GM23338 (cell line): Measurements from ENCODE around the gene SLC23A2. TPM values are rescaled to one million over a fixed set of nuclear protein-coding genes. Genes with fewer than 3 reads are reported as not detected.
"Not testable (repeated sequence)": the region's sequence is repeated elsewhere in the genome, so short reads cannot be mapped to it uniquely, and the experiment has no call there.

ENCODE experiments used
- ATAC-seq: fragments of 200-7000 bp; cut with Tn5 transposase; 3 replicates; pipeline ENCODE4 v1.9.1; 2020
- DNase-seq: peaks from one replicate; pipeline ENCODE4 v3.0.0-alpha.2; 2015; ENCODE audit warnings: low spot score
- H2AFZ ChIP-seq: fragments of 200-600 bp; sonication (generic); 2 replicates; pipeline ENCODE4 v1.8.0; 2016; ENCODE audit warnings: antibody characterized with exemption, mild to moderate bottlenecking, moderate library complexity
- H3F3A ChIP-seq: fragments of 200-600 bp; sonication (generic); replicated peaks from 2 replicates; pipeline ENCODE4 v1.8.0; 2017; ENCODE audit warnings: antibody characterized with exemption, mixed run types, low read depth
- H3K27ac ChIP-seq: fragments of 200-600 bp; sonication (generic); 2 replicates; pipeline ENCODE4 v1.6.1; 2016; ENCODE audit warnings: low read depth
- H3K27me3 ChIP-seq: fragments of 200-600 bp; sonication (generic); 2 replicates; pipeline ENCODE4 v1.8.0; 2016; ENCODE audit warnings: mild to moderate bottlenecking, mixed run types, moderate library complexity; ENCODE audit not compliant: insufficient read depth
- H3K36me3 ChIP-seq: fragments of 200-600 bp; sonication (generic); 2 replicates; pipeline ENCODE4 v1.8.0; 2016; ENCODE audit warnings: mild to moderate bottlenecking; ENCODE audit not compliant: insufficient read depth
- H3K4me1 ChIP-seq: fragments of 200-600 bp; sonication (generic); 2 replicates; pipeline ENCODE4 v1.8.0; 2016; ENCODE audit warnings: mild to moderate bottlenecking, moderate library complexity; ENCODE audit not compliant: insufficient read depth
- H3K4me2 ChIP-seq: fragments of 200-600 bp; sonication (generic); 2 replicates; pipeline ENCODE4 v1.7.1; 2017; ENCODE audit warnings: mixed run types
- H3K4me3 ChIP-seq: fragments of 200-600 bp; sonication (generic); 2 replicates; pipeline ENCODE4 v1.6.1; 2016; ENCODE audit warnings: mixed run types
- H3K79me2 ChIP-seq: fragments of 200-600 bp; sonication (generic); replicated peaks from 2 replicates; pipeline ENCODE4 v1.8.0; 2017; ENCODE audit warnings: mild to moderate bottlenecking; ENCODE audit not compliant: insufficient read depth
- H3K9me2 ChIP-seq: fragments of 200-600 bp; sonication (generic); 2 replicates; pipeline ENCODE4 v1.8.0; 2017; ENCODE audit not compliant: insufficient read depth
- H4K20me1 ChIP-seq: fragments of 200-600 bp; sonication (generic); replicated peaks from 2 replicates; pipeline ENCODE4 v1.8.0; 2017; ENCODE audit warnings: mild to moderate bottlenecking; ENCODE audit not compliant: insufficient read depth
- H3K27ac Mint-ChIP-seq: 2 replicates; pipeline ENCODE4 v1.8.0; 2020; ENCODE audit warnings: inconsistent platforms, mild to moderate bottlenecking, moderate library complexity, mixed read lengths
- H3K27me3 Mint-ChIP-seq: 3 replicates; pipeline ENCODE4 v1.8.0; 2022; ENCODE audit warnings: low read depth, mild to moderate bottlenecking, moderate library complexity, mixed read lengths, inconsistent platforms; ENCODE audit not compliant: insufficient read depth, poor library complexity
- H3K36me3 Mint-ChIP-seq: 3 replicates; pipeline ENCODE4 v1.8.0; 2021; ENCODE audit warnings: low read depth, mild to moderate bottlenecking, inconsistent platforms, moderate library complexity, mixed read lengths
- H3K4me1 Mint-ChIP-seq: 3 replicates; pipeline ENCODE4 v1.8.0; 2020; ENCODE audit warnings: mild to moderate bottlenecking, inconsistent platforms, mixed read lengths
- H3K4me3 Mint-ChIP-seq: 3 replicates; pipeline ENCODE4 v1.8.0; 2021; ENCODE audit warnings: moderate library complexity, mild to moderate bottlenecking, inconsistent platforms, mixed read lengths
- H3K9me3 Mint-ChIP-seq: 3 replicates; pipeline ENCODE4 v1.8.0; 2020; ENCODE audit warnings: moderate library complexity, mild to moderate bottlenecking, inconsistent platforms, mixed read lengths
- CREB1 ChIP-seq: fragments of 250-450 bp; sonication (Bioruptor Pico); IDR thresholded peaks from 2 replicates; pipeline ENCODE4 v1.5.0; 2020; ENCODE audit warnings: low read depth, mild to moderate bottlenecking, moderate library complexity
- ETS1 ChIP-seq: IDR thresholded peaks from 2 replicates; pipeline ENCODE4 v1.6.1; 2016; ENCODE audit warnings: antibody characterized with exemption
- EZH2 ChIP-seq: fragments of 200-600 bp; sonication (generic); IDR thresholded peaks from one replicate; pipeline ENCODE4 v1.8.0; 2017; ENCODE audit warnings: antibody characterized with exemption, mild to moderate bottlenecking, low read depth; ENCODE audit not compliant: unreplicated experiment
- EZH2phosphoT487 ChIP-seq: fragments of 200-600 bp; sonication (generic); IDR thresholded peaks from one replicate; pipeline ENCODE4 v1.8.1; 2018; ENCODE audit warnings: antibody characterized with exemption; ENCODE audit not compliant: unreplicated experiment
- NANOG ChIP-seq: IDR thresholded peaks from 2 replicates; pipeline ENCODE4 v1.6.1; 2016; ENCODE audit warnings: antibody characterized with exemption, borderline replicate concordance
- POLR2AphosphoS5 ChIP-seq: IDR thresholded peaks from 2 replicates; pipeline ENCODE4 v1.6.1; 2016; ENCODE audit warnings: antibody characterized with exemption, low read depth
- STAT1 ChIP-seq: IDR thresholded peaks from one replicate; pipeline ENCODE4 v1.6.1; 2016; ENCODE audit warnings: antibody characterized with exemption; ENCODE audit not compliant: unreplicated experiment
- polyA plus RNA-seq: library from polyadenylated mRNA; unstranded; fragments of >200 nt; fragmentation: Nextera tagmentation; extraction: Ambion mirVana; gene quantifications from 2 replicates; pipeline ENCODE4 v1.2.1, GENCODE V29; 2016
- total RNA-seq: library from RNA; depleted of rRNA; stranded (reverse); fragments of >200 nt; shearing (Covaris generic); gene quantifications from 2 replicates; pipeline ENCODE4 v1.2.3, GENCODE V29; 2014
- TF ChIP-seq, protein P1 (sequence below): IDR thresholded peaks from one replicate; pipeline ENCODE4 v1.6.1; 2018; ENCODE audit warnings: antibody characterized with exemption; ENCODE audit not compliant: unreplicated experiment

SLC23A2 gene
- total and polyA plus RNA-seq, 2 experiments from 2014 or later = 4.4 to 20.2 TPM

DNA sequence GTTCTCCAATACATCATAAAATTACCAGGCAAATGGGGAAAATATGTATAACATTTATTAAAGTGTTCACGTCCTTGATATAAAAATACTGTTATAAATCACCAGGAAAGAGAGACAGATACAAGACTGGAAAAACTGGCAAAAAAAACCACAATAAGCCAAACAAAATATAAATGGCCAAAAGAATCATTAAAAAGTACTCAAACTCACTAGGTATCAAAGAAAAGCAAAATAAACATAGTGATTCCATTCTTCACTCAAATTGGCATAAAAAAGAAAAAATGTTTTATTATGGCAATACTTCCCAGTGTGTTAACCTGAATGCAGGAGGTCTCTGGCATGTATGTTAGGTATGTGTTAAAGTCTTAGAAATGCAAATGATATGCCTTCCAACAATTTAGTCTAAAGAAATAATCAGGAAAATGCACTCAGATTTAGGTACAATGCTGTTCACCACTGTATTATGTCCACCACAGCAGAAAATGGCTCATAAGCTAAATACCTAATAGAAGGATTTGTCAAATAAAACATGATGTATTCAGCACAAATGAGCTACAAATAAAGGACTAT, 21.4 kb downstream of the SLC23A2 start (continued):
- no peak for TF ChIP-seq NANOG
- no peak for TF ChIP-seq EZH2phosphoT487
- TF ChIP-seq STAT1 = no peak
- TF ChIP-seq EZH2 = no peak
- no peak for TF ChIP-seq CREB1

GRCh38 chr20:4978050-4978918, 23.0 kb downstream of the SLC23A2 start:
- ATAC-seq = peak; percentile 87
- H3K27ac Mint-ChIP-seq = peak overlapping the region; percentile 34; the same call in 1 of the 2 replicates
- H3K4me2 ChIP-seq = no peak overlapping the region

GRCh38 chr20:4976014-4976413, 25.3 kb downstream of the SLC23A2 start:
- H3K27me3 ChIP-seq, H3K9me3 Mint-ChIP-seq, H3K4me3 ChIP-seq, ATAC-seq, H3K36me3 Mint-ChIP-seq, H3K4me3 Mint-ChIP-seq, DNase-seq, H3K27me3 Mint-ChIP-seq, H4K20me1 ChIP-seq, H3K27ac ChIP-seq, H3K27ac Mint-ChIP-seq, H3K36me3 ChIP-seq, H3K4me2 ChIP-seq, H3K9me2 ChIP-seq, H3F3A ChIP-seq, H2AFZ ChIP-seq: not testable (repeated sequence)
- peaks cover 44% of the 10 kb centered on the region for H3K79me2 ChIP-seq
- peaks cover 14% of the 10 kb centered on the region for H3K4me1 ChIP-seq
- H3K4me1 Mint-ChIP-seq = peaks cover 21% of the 10 kb centered on the region

More at GRCh38 chr20:4978050-4978918, 23.0 kb downstream of the SLC23A2 start:
- no peaks in the 10 kb centered on the region for H3K36me3 Mint-ChIP-seq
- no peak overlapping the region for H3K4me3 Mint-ChIP-seq
- H3K36me3 ChIP-seq = no peaks in the 10 kb centered on the region
- H3K4me1 ChIP-seq = peaks cover 14% of the 10 kb centered on the region
- H3K9me3 Mint-ChIP-seq = no peaks in the 10 kb centered on the region
- H3K4me3 ChIP-seq = no peak overlapping the region
- DNase-seq = peak; percentile 26
- no peak overlapping the region for H2AFZ ChIP-seq
- H3K4me1 Mint-ChIP-seq = peaks cover 21% of the 10 kb centered on the region
- H3K27ac ChIP-seq = no peak overlapping the region
- H3F3A ChIP-seq = no peaks in the 10 kb centered on the region
- H3K27me3 Mint-ChIP-seq = peaks cover 5% of the 10 kb centered on the region
- H3K9me2 ChIP-seq = no peaks in the 10 kb centered on the region
- peaks cover 38% of the 10 kb centered on the region for H3K79me2 ChIP-seq
- TF ChIP-seq POLR2AphosphoS5 (no peak), EZH2phosphoT487 (no peak), ETS1 (no peak)
- TF ChIP-seq, protein P1, sequence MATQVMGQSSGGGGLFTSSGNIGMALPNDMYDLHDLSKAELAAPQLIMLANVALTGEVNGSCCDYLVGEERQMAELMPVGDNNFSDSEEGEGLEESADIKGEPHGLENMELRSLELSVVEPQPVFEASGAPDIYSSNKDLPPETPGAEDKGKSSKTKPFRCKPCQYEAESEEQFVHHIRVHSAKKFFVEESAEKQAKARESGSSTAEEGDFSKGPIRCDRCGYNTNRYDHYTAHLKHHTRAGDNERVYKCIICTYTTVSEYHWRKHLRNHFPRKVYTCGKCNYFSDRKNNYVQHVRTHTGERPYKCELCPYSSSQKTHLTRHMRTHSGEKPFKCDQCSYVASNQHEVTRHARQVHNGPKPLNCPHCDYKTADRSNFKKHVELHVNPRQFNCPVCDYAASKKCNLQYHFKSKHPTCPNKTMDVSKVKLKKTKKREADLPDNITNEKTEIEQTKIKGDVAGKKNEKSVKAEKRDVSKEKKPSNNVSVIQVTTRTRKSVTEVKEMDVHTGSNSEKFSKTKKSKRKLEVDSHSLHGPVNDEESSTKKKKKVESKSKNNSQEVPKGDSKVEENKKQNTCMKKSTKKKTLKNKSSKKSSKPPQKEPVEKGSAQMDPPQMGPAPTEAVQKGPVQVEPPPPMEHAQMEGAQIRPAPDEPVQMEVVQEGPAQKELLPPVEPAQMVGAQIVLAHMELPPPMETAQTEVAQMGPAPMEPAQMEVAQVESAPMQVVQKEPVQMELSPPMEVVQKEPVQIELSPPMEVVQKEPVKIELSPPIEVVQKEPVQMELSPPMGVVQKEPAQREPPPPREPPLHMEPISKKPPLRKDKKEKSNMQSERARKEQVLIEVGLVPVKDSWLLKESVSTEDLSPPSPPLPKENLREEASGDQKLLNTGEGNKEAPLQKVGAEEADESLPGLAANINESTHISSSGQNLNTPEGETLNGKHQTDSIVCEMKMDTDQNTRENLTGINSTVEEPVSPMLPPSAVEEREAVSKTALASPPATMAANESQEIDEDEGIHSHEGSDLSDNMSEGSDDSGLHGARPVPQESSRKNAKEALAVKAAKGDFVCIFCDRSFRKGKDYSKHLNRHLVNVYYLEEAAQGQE = no peak
- H3K27me3 ChIP-seq = no peaks in the 10 kb centered on the region
- peaks cover 3% of the 10 kb centered on the region; the same call in 1 of the 2 replicates for H4K20me1 ChIP-seq
